ENCODE results near the gene LRIT2.

DNA sequence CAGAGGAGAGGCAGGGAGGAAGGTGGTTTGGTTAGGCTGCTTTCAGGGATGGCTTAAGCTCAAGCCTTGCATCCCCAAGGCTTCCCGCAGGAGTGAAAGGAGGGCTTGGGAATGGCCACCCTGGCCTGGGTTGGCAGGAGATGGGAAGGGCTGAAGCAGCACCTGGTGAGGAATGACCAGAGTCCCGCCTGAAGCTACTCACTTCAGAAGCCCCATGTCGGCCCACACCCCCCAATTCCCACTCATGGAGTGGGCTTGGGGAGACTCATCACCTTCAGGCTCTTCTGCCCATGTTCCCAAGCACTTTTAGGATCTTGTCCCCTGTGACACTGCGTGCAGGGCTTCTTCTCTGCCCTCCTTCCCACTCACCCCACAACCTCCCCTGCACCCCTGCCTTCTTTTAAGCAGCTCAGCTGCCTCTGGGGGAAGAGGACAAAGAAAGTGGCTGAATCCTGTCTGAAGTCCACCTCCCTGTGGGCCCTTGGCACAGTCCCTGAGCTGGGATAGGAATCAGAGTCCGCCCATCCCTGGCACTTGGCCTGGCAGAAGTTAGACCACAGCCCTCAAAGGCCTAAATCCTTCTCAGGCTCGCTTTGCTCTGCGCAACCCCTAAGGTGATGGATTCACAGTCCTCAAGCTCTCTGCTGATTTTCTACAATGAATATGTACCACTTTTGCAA lies 36.0 kb upstream of the LRIT2 start:
- TF ChIP-seq, protein P1, sequence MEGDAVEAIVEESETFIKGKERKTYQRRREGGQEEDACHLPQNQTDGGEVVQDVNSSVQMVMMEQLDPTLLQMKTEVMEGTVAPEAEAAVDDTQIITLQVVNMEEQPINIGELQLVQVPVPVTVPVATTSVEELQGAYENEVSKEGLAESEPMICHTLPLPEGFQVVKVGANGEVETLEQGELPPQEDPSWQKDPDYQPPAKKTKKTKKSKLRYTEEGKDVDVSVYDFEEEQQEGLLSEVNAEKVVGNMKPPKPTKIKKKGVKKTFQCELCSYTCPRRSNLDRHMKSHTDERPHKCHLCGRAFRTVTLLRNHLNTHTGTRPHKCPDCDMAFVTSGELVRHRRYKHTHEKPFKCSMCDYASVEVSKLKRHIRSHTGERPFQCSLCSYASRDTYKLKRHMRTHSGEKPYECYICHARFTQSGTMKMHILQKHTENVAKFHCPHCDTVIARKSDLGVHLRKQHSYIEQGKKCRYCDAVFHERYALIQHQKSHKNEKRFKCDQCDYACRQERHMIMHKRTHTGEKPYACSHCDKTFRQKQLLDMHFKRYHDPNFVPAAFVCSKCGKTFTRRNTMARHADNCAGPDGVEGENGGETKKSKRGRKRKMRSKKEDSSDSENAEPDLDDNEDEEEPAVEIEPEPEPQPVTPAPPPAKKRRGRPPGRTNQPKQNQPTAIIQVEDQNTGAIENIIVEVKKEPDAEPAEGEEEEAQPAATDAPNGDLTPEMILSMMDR (IDR thresholded peaks at IDR 0.05; ENCODE audit: poor library complexity, severe bottlenecking), result no peak
- TF ChIP-seq POLR2AphosphoS5 (IDR thresholded peaks at IDR 0.05), result no peak
- no peak for TF ChIP-seq REST (IDR thresholded peaks at IDR 0.05; ENCODE audit: borderline replicate concordance)
- no peak for TF ChIP-seq EZH2 (IDR thresholded peaks at IDR 0.05; ENCODE audit: borderline replicate concordance, insufficient read depth, low read length, poor library complexity, severe bottlenecking)
- TF ChIP-seq RAD21 (conservative IDR thresholded peaks at IDR 0.05), result no peak
- TF ChIP-seq TAF1 (IDR thresholded peaks at IDR 0.05; ENCODE audit: low read depth), result no peak
- no peak for TF ChIP-seq EP300 (conservative IDR thresholded peaks at IDR 0.05; ENCODE audit: poor library complexity, severe bottlenecking)
- TF ChIP-seq MXI1 (conservative IDR thresholded peaks at IDR 0.05; ENCODE audit: poor library complexity, severe bottlenecking), result no peak

Data from neural cell (in vitro differentiated cells).